HepG2 (cell line): Measurements from ENCODE around the gene CPLX1. TPM values are rescaled to one million over a fixed set of nuclear protein-coding genes. Genes with fewer than 3 reads are reported as not detected.

Experiments used
- HES4 ChIP-seq: sonication (generic); formaldehyde crosslinking; IDR thresholded peaks from 2 replicates; pipeline ENCODE4 v1.9.0; 2021; ENCODE audit warnings: mild to moderate bottlenecking, missing genetic modification reagents, borderline replicate concordance
- MBD4 ChIP-seq: IDR thresholded peaks from 2 replicates; pipeline ENCODE4 v1.6.1; 2012; ENCODE audit warnings: low read length, inconsistent platforms, borderline replicate concordance
- NR2C2 ChIP-seq: sonication (generic); formaldehyde crosslinking; IDR thresholded peaks from 2 replicates; pipeline ENCODE4 v1.4.0; 2020; ENCODE audit warnings: missing genetic modification reagents, mild to moderate bottlenecking, moderate library complexity, borderline replicate concordance
- TBP ChIP-seq: sonication (generic); formaldehyde crosslinking; IDR thresholded peaks from 2 replicates; pipeline ENCODE4 v1.5.0; 2020; ENCODE audit warnings: missing genetic modification reagents
- ZFP62 ChIP-seq: sonication (generic); formaldehyde crosslinking; IDR thresholded peaks from 2 replicates; pipeline ENCODE4 v1.4.0; 2020; ENCODE audit warnings: missing genetic modification reagents
- ZNF607 ChIP-seq: sonication (generic); formaldehyde crosslinking; IDR thresholded peaks from 2 replicates; pipeline ENCODE4 v1.5.1; 2020; ENCODE audit warnings: missing genetic modification reagents, mild to moderate bottlenecking, borderline replicate concordance
- ZNF615 ChIP-seq: sonication (generic); formaldehyde crosslinking; IDR thresholded peaks from 2 replicates; pipeline ENCODE4 v1.5.0; 2020; ENCODE audit warnings: mild to moderate bottlenecking, missing genetic modification reagents, borderline replicate concordance
- ZNF629 ChIP-seq: sonication (generic); formaldehyde crosslinking; conservative IDR thresholded peaks from 2 replicates; pipeline ENCODE4 v1.5.0; 2020; ENCODE audit warnings: missing genetic modification reagents
- ZNF749 ChIP-seq: sonication (generic); formaldehyde crosslinking; IDR thresholded peaks from 2 replicates; pipeline ENCODE4 v1.8.0; 2022; ENCODE audit warnings: mild to moderate bottlenecking, missing genetic modification reagents, moderate library complexity, borderline replicate concordance
- polyA plus RNA-seq, 8 experiments: library from polyadenylated mRNA; depleted of rRNA in 3 of 8; stranded (reverse) in 7 of 8; unstranded in 1 of 8; fragments of >200 nt; fragmentation: Illumina TruSeq in 4 of 8; extraction: Trizol in 4 of 8; gene quantifications; 2 replicates each; pipeline versions ENCODE4 v1.2.1 to v1.2.3, GENCODE V29; 2011 to 2016; ENCODE audit warnings: low read depth in 4 of 8, missing spikeins in 1 of 8, mixed read lengths in 1 of 8; ENCODE audit not compliant: insufficient read depth in 1 of 8
- total RNA-seq, 5 experiments: library from RNA; depleted of rRNA; stranded (reverse); fragments of >200 nt; fragmentation: Illumina TruSeq; extraction: Trizol; gene quantifications; 2 replicates each; pipeline ENCODE4 v1.2.3, GENCODE V29; 2016; ENCODE audit warnings: low read depth in 1 of 5
- TF ChIP-seq, protein P1 (sequence below): sonication (generic); formaldehyde crosslinking; conservative IDR thresholded peaks from 2 replicates; pipeline ENCODE4 v1.4.0; 2020; ENCODE audit warnings: mild to moderate bottlenecking, missing genetic modification reagents, moderate library complexity
- TF ChIP-seq, protein P2 (sequence below): sonication (generic); formaldehyde crosslinking; IDR thresholded peaks from 2 replicates; pipeline ENCODE4 v1.5.0; 2020; ENCODE audit warnings: missing genetic modification reagents, mild to moderate bottlenecking, borderline replicate concordance
- TF ChIP-seq, protein P3 (sequence below): sonication (generic); formaldehyde crosslinking; IDR thresholded peaks from 2 replicates; pipeline ENCODE4 v1.5.1; 2020; ENCODE audit warnings: missing genetic modification reagents, mild to moderate bottlenecking, borderline replicate concordance
- TF ChIP-seq, protein P4 (sequence below): IDR thresholded peaks from 2 replicates; pipeline ENCODE4 v1.6.1; 2016; ENCODE audit warnings: mild to moderate bottlenecking

CPLX1 gene
- total and polyA plus RNA-seq, 2 of the 13 experiments (the other 11 are each of a cell fraction or from before 2014, with no cell fraction given), result 0.18 TPM

DNA sequence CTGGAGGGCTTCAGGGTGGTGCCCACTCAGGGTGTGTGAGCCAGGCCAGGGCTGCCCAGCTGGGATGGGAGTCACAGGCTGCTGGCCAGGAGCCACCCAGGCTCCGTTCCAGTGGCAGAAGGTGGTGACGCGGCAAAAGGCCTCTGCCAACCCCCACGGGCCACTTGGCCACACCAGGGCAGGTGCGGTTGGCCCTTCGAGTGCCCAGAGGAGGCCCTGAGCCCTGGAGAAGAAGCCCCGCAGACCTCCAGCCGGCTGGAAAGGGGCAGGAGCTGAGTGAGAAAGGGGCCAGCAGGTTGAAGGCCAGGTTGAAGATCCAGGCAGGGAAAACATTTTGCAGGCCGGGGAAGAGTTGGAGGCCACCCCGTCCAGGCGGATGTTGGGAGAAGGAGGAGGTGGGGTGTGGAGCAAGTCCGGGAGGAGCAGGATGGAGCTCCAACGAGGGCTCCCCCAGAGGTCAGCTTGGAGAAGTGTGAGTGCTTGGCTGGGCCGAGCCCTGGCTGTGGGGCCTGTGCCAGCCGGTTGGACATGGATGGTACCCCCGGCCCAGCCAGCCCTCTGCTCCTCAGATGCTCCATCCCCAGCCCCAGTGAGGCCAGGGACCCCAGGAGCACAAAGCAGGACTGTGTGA is 2.8 kb upstream of the CPLX1 start (continued):
- TF ChIP-seq MBD4 (no peak), ZNF749 (CRISPR knock-in tag) (no peak), ZNF607 (CRISPR knock-in tag) (no peak), HES4 (CRISPR knock-in tag) (no peak), TBP (no peak), ZNF629 (CRISPR knock-in tag) (no peak), ZFP62 (CRISPR knock-in tag) (no peak), NR2C2 (CRISPR knock-in tag) (0 out of 2 replicates have a peak, but pooled peaks have one; percentile 29), ZNF615 (CRISPR knock-in tag) (no peak)
- TF ChIP-seq, protein P1, sequence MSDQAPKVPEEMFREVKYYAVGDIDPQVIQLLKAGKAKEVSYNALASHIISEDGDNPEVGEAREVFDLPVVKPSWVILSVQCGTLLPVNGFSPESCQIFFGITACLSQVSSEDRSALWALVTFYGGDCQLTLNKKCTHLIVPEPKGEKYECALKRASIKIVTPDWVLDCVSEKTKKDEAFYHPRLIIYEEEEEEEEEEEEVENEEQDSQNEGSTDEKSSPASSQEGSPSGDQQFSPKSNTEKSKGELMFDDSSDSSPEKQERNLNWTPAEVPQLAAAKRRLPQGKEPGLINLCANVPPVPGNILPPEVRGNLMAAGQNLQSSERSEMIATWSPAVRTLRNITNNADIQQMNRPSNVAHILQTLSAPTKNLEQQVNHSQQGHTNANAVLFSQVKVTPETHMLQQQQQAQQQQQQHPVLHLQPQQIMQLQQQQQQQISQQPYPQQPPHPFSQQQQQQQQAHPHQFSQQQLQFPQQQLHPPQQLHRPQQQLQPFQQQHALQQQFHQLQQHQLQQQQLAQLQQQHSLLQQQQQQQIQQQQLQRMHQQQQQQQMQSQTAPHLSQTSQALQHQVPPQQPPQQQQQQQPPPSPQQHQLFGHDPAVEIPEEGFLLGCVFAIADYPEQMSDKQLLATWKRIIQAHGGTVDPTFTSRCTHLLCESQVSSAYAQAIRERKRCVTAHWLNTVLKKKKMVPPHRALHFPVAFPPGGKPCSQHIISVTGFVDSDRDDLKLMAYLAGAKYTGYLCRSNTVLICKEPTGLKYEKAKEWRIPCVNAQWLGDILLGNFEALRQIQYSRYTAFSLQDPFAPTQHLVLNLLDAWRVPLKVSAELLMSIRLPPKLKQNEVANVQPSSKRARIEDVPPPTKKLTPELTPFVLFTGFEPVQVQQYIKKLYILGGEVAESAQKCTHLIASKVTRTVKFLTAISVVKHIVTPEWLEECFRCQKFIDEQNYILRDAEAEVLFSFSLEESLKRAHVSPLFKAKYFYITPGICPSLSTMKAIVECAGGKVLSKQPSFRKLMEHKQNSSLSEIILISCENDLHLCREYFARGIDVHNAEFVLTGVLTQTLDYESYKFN (CRISPR knock-in tag), result no peak
- TF ChIP-seq, protein P2, sequence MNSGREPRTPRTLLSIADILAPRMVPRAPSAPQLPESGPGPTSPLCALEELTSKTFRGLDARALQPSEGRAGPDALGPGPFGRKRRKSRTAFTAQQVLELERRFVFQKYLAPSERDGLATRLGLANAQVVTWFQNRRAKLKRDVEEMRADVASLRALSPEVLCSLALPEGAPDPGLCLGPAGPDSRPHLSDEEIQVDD (CRISPR knock-in tag), result no peak
- TF ChIP-seq, protein P3, sequence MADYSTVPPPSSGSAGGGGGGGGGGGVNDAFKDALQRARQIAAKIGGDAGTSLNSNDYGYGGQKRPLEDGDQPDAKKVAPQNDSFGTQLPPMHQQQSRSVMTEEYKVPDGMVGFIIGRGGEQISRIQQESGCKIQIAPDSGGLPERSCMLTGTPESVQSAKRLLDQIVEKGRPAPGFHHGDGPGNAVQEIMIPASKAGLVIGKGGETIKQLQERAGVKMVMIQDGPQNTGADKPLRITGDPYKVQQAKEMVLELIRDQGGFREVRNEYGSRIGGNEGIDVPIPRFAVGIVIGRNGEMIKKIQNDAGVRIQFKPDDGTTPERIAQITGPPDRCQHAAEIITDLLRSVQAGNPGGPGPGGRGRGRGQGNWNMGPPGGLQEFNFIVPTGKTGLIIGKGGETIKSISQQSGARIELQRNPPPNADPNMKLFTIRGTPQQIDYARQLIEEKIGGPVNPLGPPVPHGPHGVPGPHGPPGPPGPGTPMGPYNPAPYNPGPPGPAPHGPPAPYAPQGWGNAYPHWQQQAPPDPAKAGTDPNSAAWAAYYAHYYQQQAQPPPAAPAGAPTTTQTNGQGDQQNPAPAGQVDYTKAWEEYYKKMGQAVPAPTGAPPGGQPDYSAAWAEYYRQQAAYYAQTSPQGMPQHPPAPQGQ, result no peak
- TF ChIP-seq, protein P4, sequence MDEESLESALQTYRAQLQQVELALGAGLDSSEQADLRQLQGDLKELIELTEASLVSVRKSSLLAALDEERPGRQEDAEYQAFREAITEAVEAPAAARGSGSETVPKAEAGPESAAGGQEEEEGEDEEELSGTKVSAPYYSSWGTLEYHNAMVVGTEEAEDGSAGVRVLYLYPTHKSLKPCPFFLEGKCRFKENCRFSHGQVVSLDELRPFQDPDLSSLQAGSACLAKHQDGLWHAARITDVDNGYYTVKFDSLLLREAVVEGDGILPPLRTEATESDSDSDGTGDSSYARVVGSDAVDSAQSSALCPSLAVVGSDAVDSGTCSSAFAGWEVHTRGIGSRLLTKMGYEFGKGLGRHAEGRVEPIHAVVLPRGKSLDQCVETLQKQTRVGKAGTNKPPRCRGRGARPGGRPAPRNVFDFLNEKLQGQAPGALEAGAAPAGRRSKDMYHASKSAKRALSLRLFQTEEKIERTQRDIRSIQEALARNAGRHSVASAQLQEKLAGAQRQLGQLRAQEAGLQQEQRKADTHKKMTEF (CRISPR knock-in tag), result no peak
- TF ChIP-seq, all 625 proteins: peak for 12
